ENCODE results near the gene UBALD2.

UBALD2 gene

GRCh38 chr17:76318586-76318985, 53.4 kb downstream of the UBALD2 start:
- no peak for DNase-seq (ENCODE audit: low spot score)
